MM.1S (cell line): ENCODE results near the gene KCNJ12.

Experiments
- DNase-seq: peaks from one replicate; pipeline ENCODE4 v3.0.0-alpha.2; 2015
- H2AFZ ChIP-seq: fragments of 300-600 bp; sonication (generic); 2 replicates; pipeline ENCODE4 v1.6.0; 2016; ENCODE audit warnings: antibody characterized with exemption, low read length
- H3F3A ChIP-seq: fragments of 300-600 bp; sonication (generic); 2 replicates; pipeline ENCODE4 v1.6.1; 2016; ENCODE audit warnings: mild to moderate bottlenecking, antibody characterized with exemption, low read length, moderate library complexity, mixed read lengths; ENCODE audit not compliant: insufficient read depth
- H3K27ac ChIP-seq: fragments of 300-600 bp; sonication (generic); 2 replicates; pipeline ENCODE4 v1.5.1; 2016; ENCODE audit warnings: mild to moderate bottlenecking, low read length
- H3K27me3 ChIP-seq: fragments of 300-600 bp; sonication (generic); replicated peaks from 2 replicates; pipeline ENCODE4 v1.6.0; 2016; ENCODE audit warnings: low read length; ENCODE audit not compliant: insufficient read depth
- H3K36me3 ChIP-seq: fragments of 300-600 bp; sonication (generic); replicated peaks from 2 replicates; pipeline ENCODE4 v1.6.1; 2016; ENCODE audit warnings: mild to moderate bottlenecking, low read length, mixed read lengths; ENCODE audit not compliant: insufficient read depth
- H3K4me1 ChIP-seq: fragments of 300-600 bp; sonication (generic); 2 replicates; pipeline ENCODE4 v1.6.1; 2016; ENCODE audit warnings: low read length, mixed read lengths
- H3K4me2 ChIP-seq: fragments of 300-600 bp; sonication (generic); 2 replicates; pipeline ENCODE4 v1.6.0; 2016; ENCODE audit warnings: low read depth, low read length
- H3K4me3 ChIP-seq: fragments of 300-600 bp; sonication (generic); 2 replicates; pipeline ENCODE4 v1.5.1; 2016; ENCODE audit warnings: low read length, mixed read lengths
- H3K79me2 ChIP-seq: fragments of 300-600 bp; sonication (generic); 2 replicates; pipeline ENCODE4 v1.6.1; 2016; ENCODE audit warnings: mixed run types, low read length, mixed read lengths
- H3K9ac ChIP-seq: fragments of 300-600 bp; sonication (generic); 2 replicates; pipeline ENCODE4 v1.6.1; 2016; ENCODE audit warnings: low read length, mixed read lengths
- H3K9me2 ChIP-seq: fragments of 300-600 bp; sonication (generic); replicated peaks from 2 replicates; pipeline ENCODE4 v1.6.1; 2016; ENCODE audit warnings: mild to moderate bottlenecking, low read length, mixed read lengths; ENCODE audit not compliant: insufficient read depth
- H3K9me3 ChIP-seq: fragments of 300-600 bp; sonication (generic); replicated peaks from 2 replicates; pipeline ENCODE4 v1.6.1; 2016; ENCODE audit warnings: mild to moderate bottlenecking, low read length, mixed read lengths; ENCODE audit not compliant: insufficient read depth
- H4K20me1 ChIP-seq: fragments of 300-600 bp; sonication (generic); 2 replicates; pipeline ENCODE4 v1.6.1; 2016; ENCODE audit warnings: mild to moderate bottlenecking, low read length, moderate library complexity, mixed read lengths; ENCODE audit not compliant: insufficient read depth
- EZH2 ChIP-seq: fragments of 300-600 bp; sonication (generic); optimal IDR thresholded peaks from 2 replicates; pipeline ENCODE3; 2017; ENCODE audit warnings: low read depth, mild to moderate bottlenecking, antibody characterized with exemption, low read length, mixed read lengths
- EZH2phosphoT487 ChIP-seq: fragments of 300-600 bp; sonication (generic); IDR thresholded peaks from 2 replicates; pipeline ENCODE4 v1.6.1; 2018; ENCODE audit warnings: antibody characterized with exemption, low read length
- TF ChIP-seq, protein P1 (sequence below): fragments of 300-600 bp; sonication (generic); IDR thresholded peaks from 2 replicates; pipeline ENCODE4 v1.5.1; 2016; ENCODE audit warnings: antibody characterized with exemption, low read length, mixed read lengths

The KCNJ12 gene

GRCh38 chr17:21375757-21376080 is 438 bp upstream of the KCNJ12 start:
- no peak overlapping the region for H3K9ac ChIP-seq
- H3K36me3 ChIP-seq: no peaks in the 10 kb centered on the region
- H3K4me2 ChIP-seq: no peak overlapping the region
- peaks cover 52% of the 10 kb centered on the region for H3K27me3 ChIP-seq
- no peaks in the 10 kb centered on the region for H3F3A ChIP-seq
- H3K4me3 ChIP-seq: no peak overlapping the region
- no peak for DNase-seq
- no peak overlapping the region for H3K27ac ChIP-seq
- no peaks in the 10 kb centered on the region for H3K4me1 ChIP-seq
- H3K9me3 ChIP-seq: no peaks in the 10 kb centered on the region
- no peaks in the 10 kb centered on the region for H3K9me2 ChIP-seq
- H4K20me1 ChIP-seq: no peaks in the 10 kb centered on the region
- no peak overlapping the region for H2AFZ ChIP-seq
- H3K79me2 ChIP-seq: no peaks in the 10 kb centered on the region
- TF ChIP-seq EZH2 (no peak), EZH2phosphoT487 (no peak)
- TF ChIP-seq, protein P1, sequence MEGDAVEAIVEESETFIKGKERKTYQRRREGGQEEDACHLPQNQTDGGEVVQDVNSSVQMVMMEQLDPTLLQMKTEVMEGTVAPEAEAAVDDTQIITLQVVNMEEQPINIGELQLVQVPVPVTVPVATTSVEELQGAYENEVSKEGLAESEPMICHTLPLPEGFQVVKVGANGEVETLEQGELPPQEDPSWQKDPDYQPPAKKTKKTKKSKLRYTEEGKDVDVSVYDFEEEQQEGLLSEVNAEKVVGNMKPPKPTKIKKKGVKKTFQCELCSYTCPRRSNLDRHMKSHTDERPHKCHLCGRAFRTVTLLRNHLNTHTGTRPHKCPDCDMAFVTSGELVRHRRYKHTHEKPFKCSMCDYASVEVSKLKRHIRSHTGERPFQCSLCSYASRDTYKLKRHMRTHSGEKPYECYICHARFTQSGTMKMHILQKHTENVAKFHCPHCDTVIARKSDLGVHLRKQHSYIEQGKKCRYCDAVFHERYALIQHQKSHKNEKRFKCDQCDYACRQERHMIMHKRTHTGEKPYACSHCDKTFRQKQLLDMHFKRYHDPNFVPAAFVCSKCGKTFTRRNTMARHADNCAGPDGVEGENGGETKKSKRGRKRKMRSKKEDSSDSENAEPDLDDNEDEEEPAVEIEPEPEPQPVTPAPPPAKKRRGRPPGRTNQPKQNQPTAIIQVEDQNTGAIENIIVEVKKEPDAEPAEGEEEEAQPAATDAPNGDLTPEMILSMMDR: no peak

DNA sequence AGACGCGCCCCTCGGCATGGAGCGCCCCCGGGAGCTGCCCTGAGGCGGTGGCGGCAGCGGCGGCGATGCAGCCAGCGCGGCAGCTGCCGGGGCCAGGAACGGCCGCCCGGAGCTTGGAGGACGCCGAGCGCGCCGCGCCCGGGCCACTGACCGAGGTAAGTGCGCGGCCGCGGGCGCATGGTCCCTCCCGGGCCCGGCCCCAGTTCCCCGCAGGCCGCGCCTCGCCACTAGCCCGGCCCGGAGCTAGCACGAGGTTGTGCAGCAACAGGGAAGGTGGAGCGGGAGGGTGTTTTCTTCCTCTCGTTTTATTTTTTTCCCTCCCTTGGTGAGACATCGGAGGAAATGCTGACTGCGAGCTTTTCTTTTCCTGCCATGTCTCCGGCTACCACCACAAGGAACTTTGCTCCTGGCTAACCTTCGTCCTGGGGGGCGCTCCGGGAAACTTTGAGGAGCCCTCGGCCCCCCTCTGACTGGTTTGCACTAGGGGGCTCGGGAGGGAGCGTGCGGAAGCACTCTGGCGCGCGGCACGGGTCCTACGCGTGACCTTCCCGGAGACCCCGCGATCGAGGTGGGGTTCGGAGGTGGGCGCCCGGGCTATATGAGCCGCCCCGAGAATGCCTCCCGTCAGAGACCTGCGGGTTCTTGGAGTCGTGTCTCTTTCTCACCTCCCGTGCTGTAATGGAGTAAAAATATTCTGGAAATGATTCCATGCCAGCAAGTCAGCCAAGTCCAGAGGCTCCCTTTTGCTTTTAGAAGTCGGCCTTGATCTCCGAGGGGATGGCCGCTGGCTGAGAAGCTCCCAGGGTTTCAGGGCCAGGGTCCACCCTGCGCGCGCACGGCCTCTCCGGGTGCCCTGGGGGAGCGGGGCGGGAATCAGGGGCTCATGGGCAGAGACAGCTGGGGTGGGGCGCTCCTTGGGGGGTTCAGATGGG is 868 bp downstream of the KCNJ12 start:
- Histone ChIP-seq H3K9ac (no peak overlapping the region), H3K4me3 (no peak overlapping the region), H3K36me3 (no peaks in the 10 kb centered on the region), H3F3A (no peaks in the 10 kb centered on the region), H3K27me3 (peaks cover 57% of the 10 kb centered on the region), H3K4me1 (no peaks in the 10 kb centered on the region), H4K20me1 (no peaks in the 10 kb centered on the region), H3K9me3 (no peaks in the 10 kb centered on the region), H3K79me2 (no peaks in the 10 kb centered on the region), H3K27ac (no peak overlapping the region), H3K9me2 (no peaks in the 10 kb centered on the region), H2AFZ (no peak overlapping the region), H3K4me2 (no peak overlapping the region; the same call in 1 of the 2 replicates)
- TF ChIP-seq EZH2phosphoT487 (no peak), EZH2 (no peak)
- TF ChIP-seq, protein P1: no peak
- no peak for DNase-seq

DNA sequence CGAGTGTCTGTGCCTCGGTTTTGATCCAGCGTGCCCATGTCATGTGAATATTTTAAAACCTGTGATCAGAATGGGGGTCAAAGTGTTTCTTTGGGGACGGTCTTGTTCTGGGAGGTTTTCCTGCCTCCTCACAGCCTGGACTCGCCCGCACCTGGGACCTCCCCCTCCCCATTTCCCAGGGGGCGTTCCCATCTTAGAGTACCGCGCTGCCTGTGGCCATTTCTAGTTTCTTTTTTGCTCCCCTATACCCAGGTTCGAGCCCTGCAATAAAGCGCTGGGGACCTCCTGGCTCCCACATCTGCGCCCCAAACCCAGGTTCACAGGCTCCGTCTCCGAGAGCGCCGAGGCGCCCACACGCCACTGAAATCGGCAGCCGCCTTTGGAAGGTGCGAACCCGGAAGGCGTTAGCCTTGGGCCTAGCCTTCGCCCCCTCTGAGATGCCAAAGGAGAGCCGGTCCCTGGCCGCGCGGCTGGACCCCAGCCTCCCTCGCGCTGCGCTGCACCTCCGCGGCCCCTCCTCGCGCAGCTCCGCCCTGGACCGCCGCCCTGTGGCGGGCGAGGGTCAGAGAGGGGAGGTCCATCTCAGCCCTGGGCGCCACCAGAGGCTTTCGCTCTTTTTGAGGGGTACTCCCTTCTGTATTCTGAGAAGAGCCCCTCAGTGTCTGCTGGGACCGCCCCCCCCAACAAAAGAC is 1.7 kb downstream of the KCNJ12 start:
- Histone ChIP-seq H3K4me3 (no peak overlapping the region), H3K27ac (no peak overlapping the region), H3K9ac (no peak overlapping the region)

More for the DNA sequence above, 1.7 kb downstream of the KCNJ12 start:
- H3F3A ChIP-seq: no peaks in the 10 kb centered on the region
- H3K9me2 ChIP-seq: no peaks in the 10 kb centered on the region
- no peaks in the 10 kb centered on the region for H3K4me1 ChIP-seq
- no peak for DNase-seq
- no peak overlapping the region for H2AFZ ChIP-seq
- H3K9me3 ChIP-seq: no peaks in the 10 kb centered on the region
- no peaks in the 10 kb centered on the region for H3K36me3 ChIP-seq
- H3K79me2 ChIP-seq: no peaks in the 10 kb centered on the region
- no peaks in the 10 kb centered on the region for H4K20me1 ChIP-seq
- TF ChIP-seq EZH2phosphoT487 (no peak), EZH2 (no peak)
- TF ChIP-seq, protein P1: no peak
- no peak overlapping the region; the same call in 1 of the 2 replicates for H3K4me2 ChIP-seq
- H3K27me3 ChIP-seq: peaks cover 61% of the 10 kb centered on the region
